ENCODE results near the gene ZNF804A.

Gene ZNF804A

GRCh38 chr2:184589261-184589660 lies 9.1 kb upstream of the ZNF804A start:
- no peak for DNase-seq (ENCODE audit: insufficient read length, low spot score)
- no peak for FAIRE-seq
- TF ChIP-seq POLR2A (IDR thresholded peaks at IDR 0.05; ENCODE audit: low read depth, low read length): no peak

GRCh38 chr2:184596819-184597411 lies 1.4 kb upstream of the ZNF804A start:
- TF ChIP-seq POLR2A (IDR thresholded peaks at IDR 0.05; ENCODE audit: low read depth, low read length): no peak
- FAIRE-seq (peak; percentile 88), DNase-seq (ENCODE audit: insufficient read length, low spot score) (peak; percentile 26)

- DNase-seq (ENCODE audit: insufficient read length, low spot score): peak; percentile 56
- FAIRE-seq: peak; percentile 55
- no peak for TF ChIP-seq POLR2A (IDR thresholded peaks at IDR 0.05; ENCODE audit: low read depth, low read length)
Measured at GRCh38 chr2:184597571-184597991, 748 bp upstream of the ZNF804A start.

GRCh38 chr2:184598002-184598315 lies 370 bp upstream of the ZNF804A start:
- FAIRE-seq (no peak), DNase-seq (ENCODE audit: insufficient read length, low spot score) (no peak)
- no peak for TF ChIP-seq POLR2A (IDR thresholded peaks at IDR 0.05; ENCODE audit: low read depth, low read length)

- DNase-seq (ENCODE audit: insufficient read length, low spot score) (peak; percentile 24), FAIRE-seq (peak; percentile 89)
- no peak for TF ChIP-seq POLR2A (IDR thresholded peaks at IDR 0.05; ENCODE audit: low read depth, low read length)
Measured at GRCh38 chr2:184599054-184599871, 934 bp downstream of the ZNF804A start.

- FAIRE-seq (no peak), DNase-seq (ENCODE audit: insufficient read length, low spot score) (peak; percentile 12)
- no peak for TF ChIP-seq POLR2A (IDR thresholded peaks at IDR 0.05; ENCODE audit: low read depth, low read length)
Measured at GRCh38 chr2:184599872-184600222, 1.5 kb downstream of the ZNF804A start.

- TF ChIP-seq POLR2A (IDR thresholded peaks at IDR 0.05; ENCODE audit: low read depth, low read length): no peak
- DNase-seq (ENCODE audit: insufficient read length, low spot score): no peak
- no peak for FAIRE-seq
Measured at GRCh38 chr2:184602734-184603133, 4.4 kb downstream of the ZNF804A start.

- FAIRE-seq: no peak
- no peak for TF ChIP-seq POLR2A (IDR thresholded peaks at IDR 0.05; ENCODE audit: low read depth, low read length)
- DNase-seq (ENCODE audit: insufficient read length, low spot score): no peak
Measured at GRCh38 chr2:184610891-184611290, 12.6 kb downstream of the ZNF804A start.

- no peak for TF ChIP-seq POLR2A (IDR thresholded peaks at IDR 0.05; ENCODE audit: low read depth, low read length)
- DNase-seq (ENCODE audit: insufficient read length, low spot score) (no peak), FAIRE-seq (no peak)
Measured at GRCh38 chr2:184611361-184612085, 13.2 kb downstream of the ZNF804A start.

GRCh38 chr2:184620367-184620766 lies 22.0 kb downstream of the ZNF804A start:
- no peak for TF ChIP-seq POLR2A (IDR thresholded peaks at IDR 0.05; ENCODE audit: low read depth, low read length)
- DNase-seq (ENCODE audit: insufficient read length, low spot score) (no peak), FAIRE-seq (no peak)

GRCh38 chr2:184624311-184624710 lies 26.0 kb downstream of the ZNF804A start:
- FAIRE-seq: no peak
- DNase-seq (ENCODE audit: insufficient read length, low spot score): no peak
- no peak for TF ChIP-seq POLR2A (IDR thresholded peaks at IDR 0.05; ENCODE audit: low read depth, low read length)

- FAIRE-seq (no peak), DNase-seq (ENCODE audit: insufficient read length, low spot score) (no peak)
- no peak for TF ChIP-seq POLR2A (IDR thresholded peaks at IDR 0.05; ENCODE audit: low read depth, low read length)
Measured at GRCh38 chr2:184628051-184628450, 29.7 kb downstream of the ZNF804A start.

GRCh38 chr2:184633726-184634125 lies 35.4 kb downstream of the ZNF804A start:
- no peak for TF ChIP-seq POLR2A (IDR thresholded peaks at IDR 0.05; ENCODE audit: low read depth, low read length)
- DNase-seq (ENCODE audit: insufficient read length, low spot score) (no peak), FAIRE-seq (no peak)

- no peak for DNase-seq (ENCODE audit: insufficient read length, low spot score)
- no peak for FAIRE-seq
- no peak for TF ChIP-seq POLR2A (IDR thresholded peaks at IDR 0.05; ENCODE audit: low read depth, low read length)
Measured at GRCh38 chr2:184637781-184638180, 39.5 kb downstream of the ZNF804A start.

GRCh38 chr2:184644685-184645084 lies 46.4 kb downstream of the ZNF804A start:
- FAIRE-seq (no peak), DNase-seq (ENCODE audit: insufficient read length, low spot score) (no peak)
- no peak for TF ChIP-seq POLR2A (IDR thresholded peaks at IDR 0.05; ENCODE audit: low read depth, low read length)

All from H54 (cell line).